Activated T-cell treated with anti-CD3 and anti-CD28 coated beads for 4 hours (primary cell): Measurements from ENCODE around the gene GSG1L.

Source experiments
- DNase-seq: peaks from one replicate; pipeline ENCODE4 v3.0.0-alpha.2; 2020

GSG1L gene

DNA sequence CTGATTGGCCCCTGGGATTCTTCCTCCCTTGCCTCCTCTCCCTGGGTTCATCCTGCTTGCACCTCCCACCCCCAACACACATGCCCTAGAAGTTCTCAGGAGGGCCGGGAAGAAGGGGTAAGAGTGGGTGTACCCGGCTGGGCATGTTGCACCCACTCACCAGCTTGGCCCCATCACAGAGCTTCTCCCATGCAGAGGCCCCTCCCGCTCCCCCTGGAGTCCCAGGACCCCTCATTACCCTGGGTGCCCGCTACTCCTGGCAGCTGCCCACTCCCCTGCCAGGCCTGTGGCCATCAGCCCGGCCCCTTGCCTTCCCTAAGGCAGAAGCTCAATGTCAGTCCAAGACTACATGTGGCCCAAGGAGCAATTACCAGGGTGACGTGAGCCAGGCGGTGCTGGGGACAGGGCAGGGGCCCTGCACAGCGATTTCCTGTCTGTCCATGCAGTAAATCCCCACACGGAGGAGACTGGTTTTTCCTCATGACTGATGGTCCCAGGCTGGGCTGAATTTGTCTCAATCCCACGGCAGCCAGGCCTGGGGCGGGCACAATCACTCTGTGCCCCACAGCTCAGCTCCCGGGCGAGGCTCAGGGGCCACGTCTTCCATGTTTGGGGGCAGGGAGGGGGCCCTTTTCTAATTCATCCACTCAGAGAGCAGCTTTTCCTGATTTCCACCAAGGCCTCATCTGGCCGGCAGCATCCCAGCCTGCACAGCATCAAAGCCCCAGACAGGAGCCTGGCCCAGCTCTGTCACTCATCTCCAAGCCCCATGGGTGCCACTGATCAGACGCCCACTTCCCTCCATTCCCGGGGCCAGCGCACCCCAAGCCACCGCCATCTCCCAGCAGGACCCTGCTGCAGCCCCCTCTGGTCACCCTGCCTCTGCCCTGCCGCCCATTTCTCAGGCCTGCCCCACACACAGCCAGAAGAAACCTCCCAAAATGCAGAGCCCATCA is 278.9 kb downstream of the GSG1L start:
- no peak for DNase-seq

GRCh38 chr16:27781981-27782880 is 281.3 kb downstream of the GSG1L start:
- DNase-seq, result no peak

DNA sequence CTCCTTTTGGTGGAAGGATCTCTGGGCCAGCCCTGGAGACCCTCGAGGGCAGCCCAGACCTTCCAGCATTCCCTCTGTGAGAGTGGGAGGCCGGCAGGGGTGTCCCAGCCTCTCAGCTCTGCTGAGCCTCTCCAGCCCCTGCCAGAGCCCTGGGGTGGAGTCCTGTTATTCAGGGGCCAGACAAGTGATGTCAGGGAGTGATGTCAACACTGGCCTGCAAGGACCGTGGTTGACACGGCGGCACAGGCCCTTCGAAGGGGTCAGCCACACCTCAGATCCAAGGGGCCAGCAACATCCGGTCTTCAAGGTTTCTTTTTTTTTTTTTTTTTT is 282.4 kb downstream of the GSG1L start:
- DNase-seq, result no peak

GRCh38 chr16:27780468-27781194 is 282.9 kb downstream of the GSG1L start:
- no peak for DNase-seq

DNA sequence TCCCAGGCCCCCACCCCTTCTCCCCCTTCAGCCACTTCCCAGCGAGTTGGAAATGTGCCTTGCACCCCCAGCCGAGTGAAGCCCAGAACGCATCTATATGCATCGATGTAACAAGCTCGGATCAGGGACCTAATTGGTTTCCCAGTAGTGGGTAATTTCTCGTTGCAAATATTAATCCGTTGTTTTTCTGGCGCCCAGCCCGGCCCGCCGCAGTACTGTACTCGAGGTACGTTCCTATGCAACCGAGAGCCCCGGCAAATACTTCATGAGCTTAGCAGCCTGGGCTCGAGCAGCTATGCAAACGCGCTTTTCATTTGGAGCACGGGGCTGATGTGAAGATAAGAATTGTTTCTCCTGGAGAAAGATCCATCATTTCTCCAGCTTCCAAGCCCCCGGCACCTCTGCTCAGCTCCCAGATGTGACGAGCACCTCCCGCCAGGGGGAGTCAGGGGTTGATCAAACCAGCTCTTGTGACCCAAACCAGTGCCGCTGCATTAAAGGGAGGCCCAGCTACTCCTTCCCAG is 283.8 kb downstream of the GSG1L start:
- DNase-seq, result no peak

- no peak for DNase-seq
Observed at GRCh38 chr16:27778926-27779570, 284.5 kb downstream of the GSG1L start.

DNA sequence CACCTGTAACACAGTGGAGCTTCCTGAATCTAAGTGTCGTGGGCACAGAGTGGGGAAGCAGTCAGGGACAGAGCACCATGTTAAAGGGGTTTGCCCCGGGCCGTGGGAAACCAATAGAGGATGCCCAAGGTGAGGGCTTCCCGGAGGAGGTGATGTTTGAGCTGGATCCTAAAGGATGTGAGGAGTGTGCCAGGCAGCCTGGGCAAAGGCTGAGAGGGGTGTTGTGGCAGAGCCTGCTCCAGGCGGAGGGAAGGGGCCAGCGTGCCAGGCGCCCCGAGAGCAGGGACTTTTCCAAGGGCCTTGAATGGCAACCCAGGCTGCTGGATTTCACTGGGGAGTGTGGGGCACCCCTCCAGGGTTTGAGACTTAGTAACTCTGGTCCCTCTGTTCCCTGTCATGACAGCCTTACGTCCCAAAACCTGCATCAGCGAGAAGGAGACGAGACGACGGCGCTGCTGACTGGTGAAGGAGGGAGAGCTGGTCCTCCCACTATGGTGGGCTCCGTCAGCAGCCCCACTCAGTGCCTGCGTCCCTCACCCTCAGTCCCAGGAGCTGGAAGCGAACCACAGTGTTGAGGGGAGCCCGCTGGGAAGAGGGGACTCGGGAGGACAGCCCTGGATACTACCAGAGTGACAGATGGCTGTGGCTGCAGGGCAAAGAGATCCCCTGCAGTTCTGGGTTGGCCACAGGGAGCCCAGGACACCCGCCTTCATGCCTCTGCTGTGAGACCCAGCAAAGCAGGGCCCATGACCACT is 285.2 kb downstream of the GSG1L start:
- DNase-seq, result no peak

DNA sequence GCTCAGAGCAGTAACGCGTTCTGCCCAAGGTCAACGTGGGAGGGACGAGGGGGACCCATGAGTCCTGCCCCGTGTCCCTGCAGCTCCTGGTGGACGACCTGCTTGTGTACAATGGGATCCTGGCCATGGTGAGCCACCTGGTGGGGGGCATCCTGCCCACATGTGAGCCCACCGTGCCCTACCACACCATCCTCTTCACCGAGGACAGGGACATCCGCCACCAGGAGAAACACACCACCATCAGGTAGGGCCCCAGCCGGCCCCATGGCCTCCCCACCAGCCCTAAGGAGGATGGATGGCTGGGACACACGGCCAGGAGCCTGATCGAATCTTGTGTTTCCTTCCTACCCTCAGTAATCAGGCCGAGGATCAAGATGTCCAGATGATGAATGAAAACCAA is 286.0 kb downstream of the GSG1L start:
- DNase-seq, result no peak

GRCh38 chr16:27776556-27777225 is 286.8 kb downstream of the GSG1L start:
- no peak for DNase-seq

DNA sequence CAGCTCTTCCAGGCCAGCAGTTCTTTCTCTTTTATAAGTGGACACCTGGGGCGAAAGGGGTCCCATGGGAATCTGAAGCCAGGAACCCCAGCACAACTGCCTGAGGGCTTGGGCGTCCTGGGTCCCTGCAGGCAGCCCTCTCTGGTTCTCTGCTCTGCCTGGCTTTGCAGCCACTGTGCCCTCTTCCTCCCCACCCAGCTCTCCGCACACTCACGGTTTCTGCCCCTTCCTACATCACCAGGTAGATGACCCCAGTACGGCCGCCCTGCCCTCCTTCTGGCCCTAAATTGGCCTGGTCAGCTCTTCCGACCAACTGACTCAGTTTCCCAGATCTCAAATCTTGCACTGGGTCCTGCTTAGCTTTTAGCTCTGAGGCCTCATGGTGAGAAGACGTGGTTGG is 288.3 kb downstream of the GSG1L start:
- no peak for DNase-seq

GRCh38 chr16:27774779-27775178 is 288.7 kb downstream of the GSG1L start:
- DNase-seq, result no peak

DNA sequence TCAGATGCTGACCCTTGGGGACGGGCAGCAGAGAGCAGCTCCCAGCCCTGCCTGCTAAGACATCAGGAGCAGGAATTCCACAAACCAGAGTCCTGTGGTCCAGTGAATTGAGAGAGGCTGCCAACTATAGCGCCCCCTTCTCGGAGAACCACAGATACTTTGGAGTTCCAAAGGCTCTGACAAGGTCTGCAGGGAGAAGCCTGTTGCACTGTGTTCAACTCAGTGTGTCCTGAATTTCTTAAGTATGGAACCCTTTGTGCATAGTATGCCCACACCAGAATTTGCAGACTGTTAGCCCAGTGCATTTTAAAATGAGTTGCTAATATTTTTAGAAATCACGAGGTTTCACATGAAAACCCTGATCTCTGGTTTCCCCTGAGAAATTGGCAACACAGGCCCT is 290.2 kb downstream of the GSG1L start:
- DNase-seq, result no peak

DNA sequence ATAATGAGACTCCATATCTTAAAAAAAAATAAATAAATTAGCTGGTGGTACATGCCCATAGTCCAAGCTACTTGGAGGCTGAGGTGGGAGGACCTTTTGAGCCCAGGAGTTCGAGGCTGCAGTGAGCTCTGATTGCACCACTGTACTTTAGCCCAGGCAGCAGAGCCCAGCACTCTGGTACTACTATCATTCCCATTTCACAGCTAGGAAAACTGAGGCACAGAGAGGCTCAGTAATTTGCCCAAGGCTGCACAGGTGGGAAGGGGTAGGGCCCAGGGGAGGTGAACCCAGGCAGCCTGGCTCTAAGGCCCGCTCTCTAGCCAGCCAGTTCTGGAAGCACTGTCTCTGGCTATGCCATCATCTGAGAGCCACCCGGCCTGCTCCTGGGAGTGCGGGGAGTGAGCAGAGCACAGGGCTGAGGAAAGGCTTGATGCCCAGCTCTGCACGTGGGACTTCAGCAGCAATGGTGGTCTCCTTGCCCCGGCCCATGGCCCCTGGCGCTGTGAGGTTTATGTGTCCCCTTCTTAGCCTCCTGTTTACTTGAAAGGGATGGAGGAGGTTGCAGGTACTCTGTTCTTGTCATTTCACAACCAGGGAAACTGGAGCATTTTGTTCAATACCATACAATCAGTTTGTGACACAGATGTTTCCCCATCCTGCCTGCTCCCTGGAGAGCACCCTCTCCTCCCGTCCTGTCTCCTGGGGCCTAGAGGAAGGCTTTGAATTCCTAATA is 291.3 kb downstream of the GSG1L start:
- DNase-seq, result no peak

- DNase-seq, result no peak
Observed at GRCh38 chr16:27771201-27771910, 292.2 kb downstream of the GSG1L start.

DNA sequence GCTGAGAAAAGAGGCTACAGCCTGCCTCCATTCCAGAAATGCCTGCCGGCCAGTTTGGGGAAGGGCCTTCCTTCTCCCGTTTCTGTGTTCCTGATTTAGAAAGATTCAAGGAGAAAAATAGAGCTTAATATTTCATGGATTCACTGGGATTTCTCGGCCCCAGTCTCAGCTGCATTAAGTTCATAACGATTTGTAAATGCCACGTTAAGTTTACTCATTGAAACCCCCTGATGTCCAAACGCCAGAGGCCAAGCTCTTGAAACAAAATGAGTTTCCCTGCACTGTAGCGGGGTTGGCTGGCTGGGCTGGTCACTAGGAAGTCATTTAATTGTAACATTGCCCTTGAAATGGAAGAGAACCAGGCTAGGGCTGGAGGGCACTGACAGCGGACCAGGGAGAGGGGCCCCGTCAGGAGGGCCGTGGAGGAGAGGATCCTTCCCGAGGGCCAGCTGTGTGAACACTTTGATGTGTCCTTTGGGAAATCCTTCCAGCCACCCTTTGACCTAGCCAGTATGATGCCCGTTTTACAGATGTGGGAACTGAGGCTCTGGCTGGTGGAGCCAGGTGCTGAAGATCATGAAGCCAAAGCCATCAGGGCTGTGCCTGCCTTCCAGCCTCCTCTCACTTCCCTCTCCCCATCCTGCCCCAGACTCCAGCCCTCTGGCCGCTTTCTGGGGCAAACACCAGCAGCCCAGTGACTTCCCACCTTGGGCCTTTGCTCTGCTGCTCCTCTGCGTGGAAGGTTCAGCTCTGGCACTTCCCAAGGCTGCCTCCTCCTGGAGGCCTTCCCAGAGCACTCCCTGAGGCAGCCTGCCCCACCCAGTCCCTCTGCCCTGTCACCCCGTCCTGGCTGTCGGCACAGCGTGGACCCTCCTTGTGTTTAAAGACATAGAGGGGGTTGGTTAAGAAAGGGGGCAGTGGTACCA is 293.0 kb downstream of the GSG1L start:
- no peak for DNase-seq

DNA sequence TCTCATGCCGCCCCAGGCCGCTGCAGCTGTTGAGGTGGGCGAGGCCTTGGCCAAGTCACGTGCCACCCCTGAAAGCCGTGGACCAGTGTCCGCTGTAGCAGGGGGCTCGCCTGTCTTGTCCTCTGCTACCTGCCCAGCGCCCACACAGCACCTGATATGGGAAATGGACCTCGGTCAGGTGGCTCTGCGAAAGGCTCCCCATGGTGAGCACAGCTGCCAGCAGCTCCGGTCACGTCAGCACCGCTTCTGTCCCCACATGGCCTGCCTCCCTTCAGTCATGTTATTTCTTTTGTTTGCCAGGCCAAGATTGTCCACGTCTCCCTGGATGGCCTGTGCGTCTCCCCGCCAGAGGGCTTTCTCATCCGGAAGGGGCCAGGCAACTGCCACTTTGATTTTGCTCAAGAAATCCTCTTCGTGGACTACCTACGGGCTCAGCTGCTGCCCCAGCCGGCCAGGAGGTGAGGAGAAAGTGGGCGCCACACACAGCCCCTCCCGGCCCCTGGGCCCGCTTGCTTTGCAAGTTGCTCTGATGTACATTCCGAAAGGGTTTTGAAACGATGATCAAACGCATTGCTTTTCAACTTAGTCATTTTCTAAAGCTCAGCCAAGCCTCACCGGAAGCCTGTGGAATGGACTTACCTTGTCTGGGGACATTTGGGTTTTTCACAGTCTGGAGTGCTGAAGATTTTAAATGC is 293.8 kb downstream of the GSG1L start:
- no peak for DNase-seq

GRCh38 chr16:27768651-27769272 is 294.8 kb downstream of the GSG1L start:
- no peak for DNase-seq
